SK-N-SH treated with all-trans-retinoic acid at 6 μM for 48 hours (cell line): ENCODE data around the gene ATP13A5.

Source experiments
- ATAC-seq: fragments of 200-7000 bp; cut with Tn5 transposase; 3 replicates; pipeline ENCODE4 v1.9.1; 2020; ENCODE audit warnings: mild to moderate bottlenecking, moderate library complexity
- ARNTL ChIP-seq: fragments of 450-650 bp; formaldehyde crosslinking; IDR thresholded peaks from 2 replicates; pipeline ENCODE4 v1.5.0; 2020; ENCODE audit warnings: low read depth, mild to moderate bottlenecking, moderate library complexity, borderline replicate concordance
- BACH2 ChIP-seq: fragments of 250-450 bp; sonication (Bioruptor Pico); IDR thresholded peaks from 2 replicates; pipeline ENCODE4 v1.9.0; 2021; ENCODE audit warnings: mild to moderate bottlenecking, borderline replicate concordance
- CREB5 ChIP-seq: fragments of 250-450 bp; sonication (Bioruptor Pico); IDR thresholded peaks from 2 replicates; pipeline ENCODE4 v1.5.1; 2020; ENCODE audit warnings: low read depth, mild to moderate bottlenecking, moderate library complexity
- CSDC2 ChIP-seq: fragments of 250-450 bp; sonication (Bioruptor Pico); IDR thresholded peaks from 2 replicates; pipeline ENCODE4 v1.5.0; 2020; ENCODE audit warnings: mild to moderate bottlenecking, moderate library complexity
- ESRRG ChIP-seq: fragments of 250-450 bp; sonication (Bioruptor Pico); IDR thresholded peaks from 2 replicates; pipeline ENCODE4 v1.6.1; 2021; ENCODE audit warnings: mild to moderate bottlenecking
- GLIS3 ChIP-seq: fragments of 250-450 bp; sonication (Bioruptor Pico); IDR thresholded peaks from 2 replicates; pipeline ENCODE4 v1.5.0; 2020; ENCODE audit warnings: mild to moderate bottlenecking, moderate library complexity
- ISL1 ChIP-seq: fragments of 250-450 bp; sonication (Bioruptor Pico); IDR thresholded peaks from 2 replicates; pipeline ENCODE4 v2.1.2; 2022; ENCODE audit warnings: mild to moderate bottlenecking, moderate library complexity
- OSR1 ChIP-seq: fragments of 250-450 bp; sonication (Bioruptor Pico); IDR thresholded peaks from 2 replicates; pipeline ENCODE4 v1.8.0; 2022; ENCODE audit warnings: moderate library complexity, mild to moderate bottlenecking, inconsistent platforms
- PATZ1 ChIP-seq: fragments of 250-450 bp; sonication (Bioruptor Pico); IDR thresholded peaks from 2 replicates; pipeline ENCODE4 v1.8.0; 2020; ENCODE audit warnings: mild to moderate bottlenecking, moderate library complexity, borderline replicate concordance
- POU6F1 ChIP-seq: fragments of 250-450 bp; sonication (Bioruptor Pico); IDR thresholded peaks from 2 replicates; pipeline ENCODE4 v1.8.0; 2021; ENCODE audit warnings: low read depth, mild to moderate bottlenecking, moderate library complexity, borderline replicate concordance
- PPARA ChIP-seq: fragments of 250-450 bp; sonication (Bioruptor Pico); IDR thresholded peaks from 2 replicates; pipeline ENCODE4 v1.5.0; 2020; ENCODE audit warnings: mild to moderate bottlenecking, borderline replicate concordance
- RARB ChIP-seq: fragments of 250-450 bp; sonication (Bioruptor Pico); IDR thresholded peaks from 2 replicates; pipeline ENCODE4 v1.8.0; 2021; ENCODE audit warnings: mild to moderate bottlenecking, moderate library complexity
- SNAI2 ChIP-seq: fragments of 250-450 bp; sonication (Bioruptor Pico); IDR thresholded peaks from 2 replicates; pipeline ENCODE4 v1.5.0; 2020; ENCODE audit warnings: mild to moderate bottlenecking, moderate library complexity
- TOX ChIP-seq: fragments of 250-450 bp; sonication (Bioruptor Pico); IDR thresholded peaks from 2 replicates; pipeline ENCODE4 v1.8.0; 2021; ENCODE audit warnings: mild to moderate bottlenecking, moderate library complexity, borderline replicate concordance
- ZC3H10 ChIP-seq: fragments of 250-450 bp; sonication (Bioruptor Pico); IDR thresholded peaks from 2 replicates; pipeline ENCODE4 v1.5.1; 2021; ENCODE audit warnings: mild to moderate bottlenecking, moderate library complexity
- ZFP3 ChIP-seq: fragments of 250-450 bp; sonication (Bioruptor Pico); IDR thresholded peaks from 2 replicates; pipeline ENCODE4 v1.5.0; 2020; ENCODE audit warnings: mild to moderate bottlenecking, moderate library complexity
- ZFP30 ChIP-seq: fragments of 450-650 bp; formaldehyde crosslinking; IDR thresholded peaks from 2 replicates; pipeline ENCODE4 v1.5.0; 2022; ENCODE audit warnings: mild to moderate bottlenecking, moderate library complexity
- ZNF70 ChIP-seq: fragments of 450-650 bp; formaldehyde crosslinking; IDR thresholded peaks from 2 replicates; pipeline ENCODE4 v1.5.0; 2020; ENCODE audit warnings: mild to moderate bottlenecking, moderate library complexity
- TF ChIP-seq, protein P1 (sequence below): fragments of 250-450 bp; sonication (Bioruptor Pico); IDR thresholded peaks from 2 replicates; pipeline ENCODE4 v1.5.1; 2021; ENCODE audit warnings: mild to moderate bottlenecking, moderate library complexity

Gene ATP13A5

GRCh38 chr3:193396451-193397244 lies 18.1 kb upstream of the ATP13A5 start:
- TF ChIP-seq ISL1 (CRISPR knock-in tag) (no peak), RARB (CRISPR knock-in tag) (no peak), ZNF70 (CRISPR knock-in tag) (no peak), ESRRG (CRISPR knock-in tag) (no peak), CSDC2 (CRISPR knock-in tag) (no peak), TOX (CRISPR knock-in tag) (no peak), SNAI2 (CRISPR knock-in tag) (no peak), PPARA (CRISPR knock-in tag) (no peak), CREB5 (no peak), PATZ1 (no peak)
- TF ChIP-seq, protein P1, sequence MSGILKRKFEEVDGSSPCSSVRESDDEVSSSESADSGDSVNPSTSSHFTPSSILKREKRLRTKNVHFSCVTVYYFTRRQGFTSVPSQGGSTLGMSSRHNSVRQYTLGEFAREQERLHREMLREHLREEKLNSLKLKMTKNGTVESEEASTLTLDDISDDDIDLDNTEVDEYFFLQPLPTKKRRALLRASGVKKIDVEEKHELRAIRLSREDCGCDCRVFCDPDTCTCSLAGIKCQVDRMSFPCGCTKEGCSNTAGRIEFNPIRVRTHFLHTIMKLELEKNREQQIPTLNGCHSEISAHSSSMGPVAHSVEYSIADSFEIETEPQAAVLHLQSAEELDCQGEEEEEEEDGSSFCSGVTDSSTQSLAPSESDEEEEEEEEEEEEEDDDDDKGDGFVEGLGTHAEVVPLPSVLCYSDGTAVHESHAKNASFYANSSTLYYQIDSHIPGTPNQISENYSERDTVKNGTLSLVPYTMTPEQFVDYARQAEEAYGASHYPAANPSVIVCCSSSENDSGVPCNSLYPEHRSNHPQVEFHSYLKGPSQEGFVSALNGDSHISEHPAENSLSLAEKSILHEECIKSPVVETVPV (CRISPR knock-in tag) = no peak
- no peak for ATAC-seq

- no peak for TF ChIP-seq CSDC2 (CRISPR knock-in tag)
- no peak for TF ChIP-seq ESRRG (CRISPR knock-in tag)
- TF ChIP-seq CREB5 = no peak
- no peak for TF ChIP-seq GLIS3
- ATAC-seq = no peak
Observed at GRCh38 chr3:193391902-193392301, 13.3 kb upstream of the ATP13A5 start.

DNA sequence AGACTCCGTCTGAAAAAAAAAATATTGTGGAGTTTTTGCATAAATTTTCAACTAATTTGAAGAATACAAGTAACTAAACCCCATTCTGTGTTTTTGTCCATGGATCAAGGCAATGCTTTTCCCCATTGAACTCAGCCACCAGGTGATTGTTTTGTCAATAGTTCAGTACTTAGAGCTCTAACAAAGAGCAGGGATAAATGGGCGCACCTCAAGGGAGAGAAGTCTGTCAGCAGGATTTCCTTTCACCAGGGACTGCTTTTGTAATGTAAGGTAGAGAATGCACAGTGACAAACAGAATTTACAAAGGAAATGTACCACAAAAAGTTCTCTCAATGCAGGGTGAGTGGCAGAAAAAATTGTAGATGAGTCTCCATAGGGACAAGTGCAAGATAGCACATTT lies 10.8 kb upstream of the ATP13A5 start:
- no peak for ATAC-seq
- TF ChIP-seq OSR1 (CRISPR knock-in tag) (no peak), SNAI2 (CRISPR knock-in tag) (no peak), ZC3H10 (no peak), ESRRG (CRISPR knock-in tag) (no peak)
- TF ChIP-seq, all 23 proteins: peak for 0

DNA sequence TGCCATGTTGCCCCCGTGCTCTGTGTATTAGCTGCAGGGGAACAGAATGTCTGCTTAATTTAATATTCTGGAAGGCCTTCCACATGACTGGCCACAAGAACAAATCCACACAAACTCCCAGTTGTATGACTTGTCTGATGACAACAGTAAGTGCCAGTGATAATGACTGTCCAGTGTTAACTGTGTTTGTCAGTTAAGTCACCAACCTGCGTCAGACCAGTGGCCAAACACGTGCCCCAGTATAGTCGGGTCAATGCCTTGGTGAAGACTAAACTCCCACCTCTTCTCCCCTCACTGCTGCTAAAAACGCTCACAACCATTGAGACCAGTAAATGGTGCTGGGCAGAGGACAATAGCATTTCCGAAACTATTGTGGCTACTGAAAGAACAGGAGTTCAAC lies 9.8 kb upstream of the ATP13A5 start:
- no peak for ATAC-seq
- TF ChIP-seq OSR1 (CRISPR knock-in tag) (no peak), BACH2 (CRISPR knock-in tag) (no peak), CREB5 (no peak), GLIS3 (no peak)

DNA sequence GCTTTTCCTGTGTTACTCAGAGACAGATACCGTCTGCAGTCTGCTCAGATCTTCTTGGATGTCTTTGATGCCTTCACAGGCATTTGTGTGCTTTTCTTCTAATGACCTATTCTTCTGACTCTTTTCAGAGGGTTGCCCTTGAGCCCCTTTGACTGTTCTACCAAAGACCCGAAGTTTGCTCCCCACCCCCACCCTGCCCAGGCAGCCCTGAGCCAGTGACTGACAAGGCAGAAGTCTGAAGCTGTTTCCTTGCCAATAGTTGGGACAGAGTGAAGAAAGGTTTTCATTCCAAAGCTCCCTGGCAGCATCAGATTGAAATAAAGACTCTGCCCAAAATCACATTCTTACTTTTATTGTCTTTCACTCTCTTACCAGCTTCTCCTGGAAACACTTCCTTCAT lies 9.0 kb upstream of the ATP13A5 start:
- no peak for TF ChIP-seq ZFP3 (CRISPR knock-in tag)
- no peak for ATAC-seq

DNA sequence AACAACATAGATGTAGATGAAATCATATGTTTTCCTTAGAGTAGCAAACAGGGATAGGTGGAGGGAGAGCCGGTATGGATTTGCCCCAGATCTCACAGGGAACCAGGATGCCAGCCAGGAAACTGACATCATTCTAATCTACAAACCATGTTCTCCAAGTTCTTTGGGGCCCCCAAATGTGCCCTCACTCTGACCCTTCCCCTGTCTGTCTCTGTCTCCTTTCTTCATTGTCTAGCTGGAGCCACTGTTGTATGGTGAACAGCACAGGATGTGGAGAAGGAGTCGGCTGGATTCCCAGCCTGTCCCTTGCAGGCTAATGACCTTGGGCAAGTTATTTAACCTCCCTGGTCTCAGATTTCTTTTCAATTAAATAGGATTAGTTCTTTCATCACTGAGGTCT lies 962 bp downstream of the ATP13A5 start:
- TF ChIP-seq ZFP30 (no peak), ISL1 (CRISPR knock-in tag) (no peak), POU6F1 (CRISPR knock-in tag) (no peak), OSR1 (CRISPR knock-in tag) (no peak), ARNTL (CRISPR knock-in tag) (no peak), CSDC2 (CRISPR knock-in tag) (no peak)
- no peak for ATAC-seq
